ENCODE measurements around the gene PLCB4.

Gene PLCB4

GRCh38 chr20:9061434-9061833 lies 7.5 kb upstream of the PLCB4 start:
- no peak for DNase-seq (ENCODE audit: low read depth)

GRCh38 chr20:9062066-9062465 lies 6.8 kb upstream of the PLCB4 start:
- DNase-seq (ENCODE audit: low read depth): no peak

GRCh38 chr20:9066191-9066590 lies 2.7 kb upstream of the PLCB4 start:
- no peak for DNase-seq (ENCODE audit: low read depth)

GRCh38 chr20:9068233-9068801 lies 570 bp upstream of the PLCB4 start:
- no peak for DNase-seq (ENCODE audit: low read depth)

- DNase-seq (ENCODE audit: low read depth): no peak
Measured at GRCh38 chr20:9070304-9070703, 1.4 kb downstream of the PLCB4 start.

- DNase-seq (ENCODE audit: low read depth): no peak
Measured at GRCh38 chr20:9071976-9072726, 3.3 kb downstream of the PLCB4 start.

- no peak for DNase-seq (ENCODE audit: low read depth)
Measured at GRCh38 chr20:9072861-9073500, 4.1 kb downstream of the PLCB4 start.

- DNase-seq (ENCODE audit: low read depth): no peak
Measured at GRCh38 chr20:9075264-9076095, 6.6 kb downstream of the PLCB4 start.

GRCh38 chr20:9076440-9076839 lies 7.6 kb downstream of the PLCB4 start:
- no peak for DNase-seq (ENCODE audit: low read depth)

- DNase-seq (ENCODE audit: low read depth): no peak
Measured at GRCh38 chr20:9078826-9079731, 10.2 kb downstream of the PLCB4 start.

- no peak for DNase-seq (ENCODE audit: low read depth)
Measured at GRCh38 chr20:9081423-9081966, 12.6 kb downstream of the PLCB4 start.

- DNase-seq (ENCODE audit: low read depth): no peak
Measured at GRCh38 chr20:9082741-9083140, 13.9 kb downstream of the PLCB4 start.

GRCh38 chr20:9087531-9088217 lies 18.8 kb downstream of the PLCB4 start:
- no peak for DNase-seq (ENCODE audit: low read depth)

- DNase-seq (ENCODE audit: low read depth): no peak
Measured at GRCh38 chr20:9088556-9088955, 19.7 kb downstream of the PLCB4 start.

GRCh38 chr20:9092113-9092512 lies 23.2 kb downstream of the PLCB4 start:
- no peak for DNase-seq (ENCODE audit: low read depth)

GRCh38 chr20:9092655-9093054 lies 23.8 kb downstream of the PLCB4 start:
- DNase-seq (ENCODE audit: low read depth): no peak

GRCh38 chr20:9093218-9093957 lies 24.5 kb downstream of the PLCB4 start:
- DNase-seq (ENCODE audit: low read depth): no peak

- DNase-seq (ENCODE audit: low read depth): no peak
Measured at GRCh38 chr20:9099372-9099771, 30.5 kb downstream of the PLCB4 start.

- DNase-seq (ENCODE audit: low read depth): no peak
Measured at GRCh38 chr20:9100691-9101090, 31.8 kb downstream of the PLCB4 start.

- no peak for DNase-seq (ENCODE audit: low read depth)
Measured at GRCh38 chr20:9102456-9102855, 33.6 kb downstream of the PLCB4 start.

Measured in activated T-cell treated with anti-CD3 and anti-CD28 coated beads for 24 hours (primary cell).